SJCRH30 (cell line): ENCODE results near the gene ERBB4. TPM values are rescaled to one million over a fixed set of nuclear protein-coding genes. Genes with fewer than 3 reads are reported as not detected.

Experiments used
- DNase-seq, 2 experiments: peaks; one replicate each; pipeline ENCODE4 v3.0.0-alpha.2; 2015 to 2020
- H3K27ac ChIP-seq: fragments of 250-450 bp; sonication (Bioruptor Pico); 2 replicates; pipeline ENCODE4 v1.5.1; 2020; ENCODE audit warnings: mild to moderate bottlenecking, moderate library complexity
- H3K27me3 ChIP-seq: fragments of 250-450 bp; sonication (Bioruptor Pico); 2 replicates; pipeline ENCODE4 v1.5.1; 2020; ENCODE audit warnings: mild to moderate bottlenecking, moderate library complexity
- H3K36me3 ChIP-seq: fragments of 250-450 bp; sonication (Bioruptor Pico); 2 replicates; pipeline ENCODE4 v1.5.1; 2020; ENCODE audit warnings: mild to moderate bottlenecking, moderate library complexity
- H3K4me1 ChIP-seq: fragments of 250-450 bp; sonication (Bioruptor Pico); 2 replicates; pipeline ENCODE4 v1.5.1; 2020; ENCODE audit warnings: mild to moderate bottlenecking, moderate library complexity
- H3K4me3 ChIP-seq: fragments of 250-450 bp; sonication (Bioruptor Pico); 2 replicates; pipeline ENCODE4 v1.5.1; 2020; ENCODE audit warnings: mild to moderate bottlenecking, moderate library complexity
- H3K9me3 ChIP-seq: fragments of 250-450 bp; sonication (Bioruptor Pico); replicated peaks from 2 replicates; pipeline ENCODE4 v1.5.1; 2020; ENCODE audit warnings: mild to moderate bottlenecking, moderate library complexity
- total RNA-seq: library from RNA; depleted of rRNA; stranded (reverse); fragments of >200 nt; shearing (Covaris generic); gene quantifications from 2 replicates; pipeline ENCODE4 v1.2.3, GENCODE V29; 2014

ERBB4 gene
- total RNA-seq, 1 experiment from 2014 or later = 3.0 TPM

DNA sequence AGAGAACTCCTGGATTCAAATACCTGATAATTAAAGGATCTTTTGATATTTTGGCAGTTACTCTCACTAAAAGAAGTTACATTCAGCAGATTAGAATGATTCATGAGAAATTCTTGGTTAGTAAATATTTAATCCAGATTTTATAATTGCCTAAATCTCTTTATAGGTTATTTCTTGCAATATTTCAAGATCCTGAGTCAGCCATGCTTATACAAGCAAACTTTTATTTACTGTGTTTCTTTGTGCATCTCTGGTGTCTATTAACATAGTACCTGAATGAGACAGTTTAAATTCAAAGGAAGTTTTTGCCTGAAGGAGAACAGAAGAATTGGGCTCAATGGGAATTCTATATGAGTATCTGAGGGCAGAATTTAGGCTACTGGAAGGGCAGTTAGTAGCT lies 249.3 kb downstream of the ERBB4 start:
- no peaks in the 10 kb centered on the region for H3K27me3 ChIP-seq
- no peak overlapping the region for H3K4me3 ChIP-seq
- no peaks in the 10 kb centered on the region for H3K36me3 ChIP-seq
- no peaks in the 10 kb centered on the region for H3K9me3 ChIP-seq
- H3K27ac ChIP-seq = no peak overlapping the region
- H3K4me1 ChIP-seq = no peaks in the 10 kb centered on the region
- no peak for DNase-seq

- peaks cover under 1% of the 10 kb centered on the region; the same call in 1 of the 2 replicates for H3K4me1 ChIP-seq
- H3K27me3 ChIP-seq = no peaks in the 10 kb centered on the region
- H3K27ac ChIP-seq = no peak overlapping the region
- H3K9me3 ChIP-seq = no peaks in the 10 kb centered on the region
- DNase-seq = no peak
- no peaks in the 10 kb centered on the region for H3K36me3 ChIP-seq
- no peak overlapping the region for H3K4me3 ChIP-seq
Measured at GRCh38 chr2:212288308-212288707, 250.3 kb downstream of the ERBB4 start.

GRCh38 chr2:212284166-212284565 lies 254.4 kb downstream of the ERBB4 start:
- DNase-seq = no peak
- H3K27ac ChIP-seq = no peak overlapping the region

DNA sequence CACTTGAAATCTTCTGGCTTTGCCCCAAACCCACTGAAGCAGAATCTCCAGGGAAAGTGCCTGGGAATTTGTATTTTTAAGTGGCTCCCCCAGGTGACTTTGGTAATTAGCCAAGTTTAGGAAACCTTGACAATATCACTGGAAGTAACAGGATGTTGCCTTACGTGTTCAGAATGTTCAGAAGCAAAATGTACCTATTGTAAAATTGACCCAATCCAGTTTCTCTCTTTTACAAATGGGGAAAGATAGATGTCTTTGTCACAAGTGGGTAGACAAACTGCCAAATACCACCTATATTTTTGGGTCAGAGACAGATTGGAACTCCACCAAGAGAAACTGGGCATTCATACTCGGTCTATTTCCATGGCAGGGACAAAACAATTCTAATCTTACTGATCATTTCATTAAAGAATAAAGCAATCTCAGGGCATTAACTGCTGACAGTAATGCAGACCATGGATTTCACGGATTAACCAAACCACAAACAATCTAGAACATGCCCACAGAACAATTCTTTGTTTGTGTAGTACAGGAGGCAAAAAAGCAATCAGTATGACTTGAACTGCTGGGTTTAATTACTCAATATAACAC lies 255.8 kb downstream of the ERBB4 start:
- Histone ChIP-seq H3K4me1 (peaks cover 10% of the 10 kb centered on the region; the same call in 1 of the 2 replicates), H3K27ac (no peak overlapping the region), H3K4me3 (no peak overlapping the region), H3K27me3 (no peaks in the 10 kb centered on the region), H3K9me3 (no peaks in the 10 kb centered on the region), H3K36me3 (no peaks in the 10 kb centered on the region)
- peak in 1 of 2 experiments; percentile 30 for DNase-seq

More at GRCh38 chr2:212284166-212284565, 254.4 kb downstream of the ERBB4 start:
- Histone ChIP-seq H3K4me1 (peaks cover 10% of the 10 kb centered on the region; the same call in 1 of the 2 replicates), H3K4me3 (no peak overlapping the region), H3K36me3 (no peaks in the 10 kb centered on the region), H3K27me3 (no peaks in the 10 kb centered on the region), H3K9me3 (no peaks in the 10 kb centered on the region)

DNA sequence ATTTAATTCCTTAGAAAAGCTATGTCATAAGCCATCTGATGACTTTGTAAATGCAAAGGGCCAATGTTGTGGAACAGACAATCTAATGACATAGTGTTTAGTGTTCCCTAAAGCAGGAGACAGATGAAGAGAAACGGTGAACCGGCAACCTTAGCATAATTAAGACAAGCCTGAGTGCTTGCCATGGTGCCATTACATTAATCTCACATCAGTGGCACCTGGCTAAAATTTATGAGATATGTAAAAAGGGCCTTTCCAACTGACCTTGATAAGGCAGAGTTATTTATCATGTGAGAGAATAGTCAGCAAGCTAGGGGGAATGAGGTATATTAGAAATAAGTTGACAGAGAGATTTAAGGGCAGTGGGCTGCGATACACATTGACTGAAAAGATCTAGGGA lies 261.8 kb downstream of the ERBB4 start:
- Histone ChIP-seq H3K4me3 (no peak overlapping the region), H3K4me1 (no peaks in the 10 kb centered on the region), H3K27ac (no peak overlapping the region), H3K36me3 (no peaks in the 10 kb centered on the region), H3K9me3 (no peaks in the 10 kb centered on the region), H3K27me3 (no peaks in the 10 kb centered on the region)
- no peak for DNase-seq

DNA sequence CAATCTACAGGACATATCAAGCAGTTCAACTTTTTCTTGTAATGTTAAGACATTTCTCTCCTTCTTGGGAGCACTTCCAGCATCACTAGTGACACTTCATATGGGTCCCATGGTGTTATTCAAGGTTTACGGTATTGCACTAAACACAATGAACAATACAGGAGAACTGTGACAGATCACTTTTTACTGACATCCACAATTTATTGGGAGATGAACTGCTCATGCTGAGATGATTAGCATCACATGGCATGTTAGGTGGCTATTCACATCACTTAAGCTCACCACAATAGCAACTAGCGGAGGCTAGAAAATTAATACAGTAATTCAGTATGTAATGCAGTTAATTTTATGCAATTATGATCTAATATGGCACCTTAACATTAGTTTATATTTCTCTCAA lies 264.4 kb downstream of the ERBB4 start:
- H3K36me3 ChIP-seq = no peaks in the 10 kb centered on the region
- no peak for DNase-seq
- H3K4me1 ChIP-seq = no peaks in the 10 kb centered on the region
- no peaks in the 10 kb centered on the region for H3K9me3 ChIP-seq
- H3K27ac ChIP-seq = no peak overlapping the region
- H3K4me3 ChIP-seq = no peak overlapping the region
- H3K27me3 ChIP-seq = no peaks in the 10 kb centered on the region

- Histone ChIP-seq H3K4me1 (no peaks in the 10 kb centered on the region), H3K9me3 (no peaks in the 10 kb centered on the region), H3K27ac (no peak overlapping the region), H3K36me3 (no peaks in the 10 kb centered on the region), H3K27me3 (no peaks in the 10 kb centered on the region), H3K4me3 (no peak overlapping the region)
- no peak for DNase-seq
Measured at GRCh38 chr2:212271583-212271982, 267.0 kb downstream of the ERBB4 start.

GRCh38 chr2:212269005-212269404 lies 269.6 kb downstream of the ERBB4 start:
- H3K9me3 ChIP-seq = no peaks in the 10 kb centered on the region
- H3K4me1 ChIP-seq = no peaks in the 10 kb centered on the region
- H3K27me3 ChIP-seq = no peaks in the 10 kb centered on the region
- no peak for DNase-seq
- no peaks in the 10 kb centered on the region for H3K36me3 ChIP-seq
- H3K27ac ChIP-seq = no peak overlapping the region
- H3K4me3 ChIP-seq = no peak overlapping the region

GRCh38 chr2:212266297-212266696 lies 272.3 kb downstream of the ERBB4 start:
- Histone ChIP-seq H3K36me3 (no peaks in the 10 kb centered on the region), H3K9me3 (no peaks in the 10 kb centered on the region), H3K4me1 (no peaks in the 10 kb centered on the region), H3K4me3 (no peak overlapping the region), H3K27ac (no peak overlapping the region), H3K27me3 (no peaks in the 10 kb centered on the region)
- no peak for DNase-seq

DNA sequence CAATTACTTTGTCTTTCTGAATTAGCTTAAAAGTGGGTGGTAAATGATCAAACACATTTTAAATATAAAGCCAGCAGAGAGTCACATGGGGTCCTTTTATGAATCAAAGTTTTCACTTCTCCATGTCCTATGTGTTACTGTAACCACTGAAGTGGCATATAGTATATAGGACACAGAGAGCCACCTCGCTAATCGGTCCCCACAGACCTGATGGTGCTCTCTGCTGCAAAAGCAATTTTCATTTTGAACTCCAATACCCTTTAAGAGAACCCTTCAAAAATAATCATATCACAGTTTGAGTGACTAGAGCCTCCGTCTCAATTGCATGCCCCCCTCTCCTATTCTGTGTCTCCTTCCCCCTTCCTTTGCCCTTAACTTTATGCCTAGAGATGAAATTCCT lies 272.8 kb downstream of the ERBB4 start:
- Histone ChIP-seq H3K4me1 (no peaks in the 10 kb centered on the region), H3K36me3 (no peaks in the 10 kb centered on the region), H3K4me3 (no peak overlapping the region), H3K9me3 (no peaks in the 10 kb centered on the region), H3K27me3 (no peaks in the 10 kb centered on the region), H3K27ac (no peak overlapping the region)
- DNase-seq = no peak

- Histone ChIP-seq H3K4me3 (no peak overlapping the region), H3K9me3 (no peaks in the 10 kb centered on the region)
Measured at GRCh38 chr2:212264187-212264586, 274.4 kb downstream of the ERBB4 start.

GRCh38 chr2:212259226-212259625 lies 279.4 kb downstream of the ERBB4 start:
- no peaks in the 10 kb centered on the region for H3K36me3 ChIP-seq
- H3K9me3 ChIP-seq = no peaks in the 10 kb centered on the region
- no peaks in the 10 kb centered on the region for H3K27me3 ChIP-seq
- no peaks in the 10 kb centered on the region for H3K4me1 ChIP-seq
- H3K27ac ChIP-seq = no peak overlapping the region
- DNase-seq = no peak
- no peak overlapping the region for H3K4me3 ChIP-seq

More at GRCh38 chr2:212264187-212264586, 274.4 kb downstream of the ERBB4 start:
- Histone ChIP-seq H3K4me1 (no peaks in the 10 kb centered on the region), H3K36me3 (no peaks in the 10 kb centered on the region), H3K27ac (no peak overlapping the region), H3K27me3 (no peaks in the 10 kb centered on the region)
- DNase-seq = no peak

DNA sequence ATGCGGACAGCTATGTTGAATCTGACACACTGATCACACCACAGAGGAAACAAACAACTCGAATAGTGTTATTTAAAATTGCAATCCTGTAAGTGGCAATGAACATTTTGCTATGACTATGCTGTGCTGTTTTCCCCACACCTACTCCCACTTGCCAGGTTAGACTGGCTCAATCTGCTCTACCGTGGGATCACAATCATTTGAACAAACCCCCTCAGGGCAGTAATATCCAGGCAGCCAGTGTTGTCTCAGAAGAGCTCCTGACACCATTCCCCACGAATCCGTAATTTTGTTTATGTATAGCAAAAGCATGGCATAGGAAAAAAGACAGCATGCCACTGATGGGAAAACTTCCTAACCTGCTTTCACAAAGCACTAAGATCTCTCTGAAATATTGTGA lies 284.3 kb downstream of the ERBB4 start:
- no peak overlapping the region for H3K4me3 ChIP-seq
- H3K36me3 ChIP-seq = no peaks in the 10 kb centered on the region
- no peaks in the 10 kb centered on the region for H3K27me3 ChIP-seq
- no peaks in the 10 kb centered on the region for H3K4me1 ChIP-seq
- no peak overlapping the region for H3K27ac ChIP-seq
- no peaks in the 10 kb centered on the region for H3K9me3 ChIP-seq
- peak in 1 of 2 experiments; percentile 8 for DNase-seq

- DNase-seq = no peak
- no peak overlapping the region for H3K27ac ChIP-seq
- H3K36me3 ChIP-seq = no peaks in the 10 kb centered on the region
Measured at GRCh38 chr2:212249451-212249850, 289.2 kb downstream of the ERBB4 start.

DNA sequence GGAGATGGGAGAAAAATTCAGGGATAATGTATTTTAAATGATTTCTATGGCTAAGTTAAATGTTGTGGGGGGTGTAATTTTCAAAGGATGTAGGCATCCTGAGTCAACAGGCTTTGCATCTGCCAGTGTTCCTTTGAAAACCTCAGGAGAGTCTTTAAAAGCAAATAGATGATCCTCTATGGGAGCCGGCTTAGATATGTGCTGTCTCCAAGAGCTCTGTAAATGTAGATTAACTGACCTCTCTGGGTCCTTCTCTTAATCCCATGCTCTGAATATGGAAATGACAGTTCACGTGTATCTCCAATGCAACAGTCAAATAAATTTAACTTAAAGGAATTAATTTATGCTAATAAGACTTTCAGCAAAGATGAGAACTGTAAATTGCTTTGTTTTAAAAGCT lies 292.7 kb downstream of the ERBB4 start:
- Histone ChIP-seq H3K4me1 (no peaks in the 10 kb centered on the region), H3K36me3 (no peaks in the 10 kb centered on the region), H3K27me3 (no peaks in the 10 kb centered on the region), H3K4me3 (no peak overlapping the region), H3K9me3 (no peaks in the 10 kb centered on the region), H3K27ac (no peak overlapping the region)
- no peak for DNase-seq

More at GRCh38 chr2:212249451-212249850, 289.2 kb downstream of the ERBB4 start:
- H3K27me3 ChIP-seq = no peaks in the 10 kb centered on the region
- H3K4me1 ChIP-seq = no peaks in the 10 kb centered on the region
- no peaks in the 10 kb centered on the region for H3K9me3 ChIP-seq
- H3K4me3 ChIP-seq = no peak overlapping the region

DNA sequence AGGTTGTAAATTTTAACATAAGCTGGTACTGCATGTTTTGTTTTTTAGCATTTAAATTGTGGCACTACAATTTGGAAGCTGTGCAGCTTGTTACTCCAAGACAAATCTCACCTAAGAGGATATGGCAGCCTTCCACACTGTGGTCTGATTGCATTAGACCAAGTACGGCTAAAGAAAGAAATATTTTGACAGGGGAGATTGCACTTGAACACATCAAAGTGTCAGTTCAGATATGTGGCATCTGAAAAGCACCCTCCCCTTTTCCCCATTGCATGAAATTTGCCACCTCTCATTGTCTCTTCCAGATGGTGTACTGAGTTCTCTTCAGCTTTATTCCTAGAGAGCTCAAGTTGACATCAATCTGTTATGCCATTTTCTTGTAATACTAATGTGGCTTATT lies 295.9 kb downstream of the ERBB4 start:
- Histone ChIP-seq H3K27me3 (no peaks in the 10 kb centered on the region), H3K4me1 (no peaks in the 10 kb centered on the region), H3K36me3 (no peaks in the 10 kb centered on the region), H3K27ac (no peak overlapping the region), H3K9me3 (no peaks in the 10 kb centered on the region), H3K4me3 (no peak overlapping the region)
- no peak for DNase-seq
